Transverse colon (tissue), 4 donors: Measurements from ENCODE around the gene MGLL. TPM values are rescaled to one million over a fixed set of nuclear protein-coding genes. Genes with fewer than 3 reads are reported as not detected.

ENCODE experiments used
- DNase-seq: peaks from one replicate; pipeline ENCODE4 v3.0.0-alpha.2; 2019
- H3K27ac ChIP-seq, 4 donors: fragments of 200-600 bp; sonication (generic); 2 replicates each; pipeline ENCODE4 v1.5.1; 2016 to 2018; ENCODE audit warnings: inconsistent platforms in 4 of 4
- H3K27me3 ChIP-seq: fragments of 200-600 bp; sonication (generic); 2 replicates; pipeline ENCODE4 v1.5.1; 2017; ENCODE audit warnings: inconsistent platforms
- H3K36me3 ChIP-seq, 4 donors: fragments of 200-600 bp; sonication (generic); 2 replicates each; pipeline ENCODE4 v1.5.1; 2017 to 2019; ENCODE audit warnings: inconsistent platforms in 4 of 4
- H3K4me1 ChIP-seq, 4 donors: fragments of 200-600 bp; sonication (generic); 2 replicates each; pipeline ENCODE4 v1.5.1; 2017 to 2020; ENCODE audit warnings: inconsistent platforms in 4 of 4
- H3K4me3 ChIP-seq, 4 donors: fragments of 200-600 bp; sonication (generic); 1 replicate in 1 of 4; 2 replicates in 3 of 4; pipeline versions ENCODE4 v1.5.1 to v1.6.1; 2017 to 2019; ENCODE audit warnings: inconsistent platforms in 4 of 4
- H3K9me3 ChIP-seq, 2 donors: fragments of 200-600 bp; sonication (generic); 2 replicates each; pipeline ENCODE4 v1.5.1; 2017 to 2019; ENCODE audit warnings: inconsistent platforms in 2 of 2
- EP300 ChIP-seq: sonication (generic); formaldehyde crosslinking; IDR thresholded peaks from one replicate; pipeline ENCODE4 v1.6.1; 2017; ENCODE audit warnings: antibody characterized with exemption, low read depth
- POLR2A ChIP-seq: fragments of 450-650 bp; IDR thresholded peaks from one replicate; pipeline ENCODE4 v1.6.1; 2016; ENCODE audit warnings: antibody characterized with exemption, mild to moderate bottlenecking, moderate library complexity
- POLR2AphosphoS5 ChIP-seq, 3 donors: sonication (generic); formaldehyde crosslinking; IDR thresholded peaks; one replicate each; pipeline ENCODE4 v1.6.1; 2016; ENCODE audit warnings: antibody characterized with exemption in 3 of 3
- WGBS, 2 donors: methylation state at CpG; one replicate each; pipeline ENCODE4 v1.1.5; 2018; ENCODE audit warnings: low coverage in 1 of 2; 5-methylcytosine and 5-hydroxymethylcytosine counted together
- in situ Hi-C, 4 donors: fragments of 200-750 bp; cut with MboI; loops; one replicate each; pipeline versions ENCODE4 v1.15.0 to v1.15.1; 2017; ENCODE audit warnings: low sequenced_read_pairs in 3 of 4, low pct_ligation_motif_present in 1 of 4, low pct_unique_long_range_greater_than_20kb in 1 of 4
- intact Hi-C: fragments of 100-400 bp; cut with DNase I; formaldehyde crosslinking; loops from one replicate; pipeline ENCODE4 v1.15.1; 2023; ENCODE audit warnings: low total_unique reads
- total RNA-seq, 4 donors: library from RNA; depleted of rRNA; stranded (reverse); fragments of >200 nt; gene quantifications; one replicate each; pipeline ENCODE4 v1.1.0, GENCODE V29; 2016
- TF ChIP-seq, protein P1 (sequence below), 5 experiments: fragments of 200-600 bp in 3 of 5; fragments of 450-650 bp in 2 of 5; sonication (generic) in 3 of 5; IDR thresholded peaks; 1 replicate in 2 of 5; 2 replicates in 3 of 5; pipeline ENCODE4 v1.5.1; 2016 to 2017; ENCODE audit warnings: antibody characterized with exemption in 5 of 5, inconsistent platforms in 3 of 5, mild to moderate bottlenecking in 2 of 5, moderate library complexity in 1 of 5

The MGLL gene
- total RNA-seq, 4 donors from 2014 or later: 150 to 329 (median 294) TPM

DNA sequence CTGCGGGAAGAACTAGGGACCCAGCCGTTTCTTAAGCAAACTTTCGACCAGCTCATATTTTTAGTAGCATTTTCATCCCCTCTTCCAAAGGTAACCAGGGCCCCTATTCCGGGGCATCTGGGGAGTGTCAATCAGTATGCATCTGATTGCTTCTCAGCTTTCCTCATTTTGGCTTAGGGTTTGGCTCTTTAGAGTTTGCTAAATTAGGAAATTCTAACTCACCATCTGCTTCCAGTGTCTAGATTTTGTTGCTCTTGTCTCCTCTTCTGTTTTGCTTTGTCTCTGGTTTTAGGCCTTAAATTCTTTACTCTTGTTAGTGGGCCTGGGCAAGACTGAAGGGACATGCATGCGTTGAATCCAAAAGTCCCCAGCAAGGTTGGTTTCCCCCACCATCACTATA, 159.2 kb downstream of the MGLL start:
- in situ Hi-C loops (loop anchor here in 3 of 4 donors (5.0 to 25.0 kb wide), 3 partner anchors 174 to 314 kb away; no protein-coding TSS in a partner anchor), intact Hi-C loops (no loop called here)
- Histone ChIP-seq H3K9me3 (no peaks in the 10 kb centered on the region), H3K36me3 (no peaks in the 10 kb centered on the region), H3K27ac (no peak overlapping the region), H3K4me1 (no peaks in the 10 kb centered on the region), H3K4me3 (no peak overlapping the region), H3K27me3 (no peaks in the 10 kb centered on the region)
- WGBS, 2 donors: 80 to 92% methylated on average over 2 to 5 of the region's 5 CpGs
- no peak for DNase-seq
- TF ChIP-seq POLR2A (no peak), POLR2AphosphoS5 (IDR thresholded peaks at IDR 0.05) (no peak), EP300 (no peak)
- TF ChIP-seq, protein P1, sequence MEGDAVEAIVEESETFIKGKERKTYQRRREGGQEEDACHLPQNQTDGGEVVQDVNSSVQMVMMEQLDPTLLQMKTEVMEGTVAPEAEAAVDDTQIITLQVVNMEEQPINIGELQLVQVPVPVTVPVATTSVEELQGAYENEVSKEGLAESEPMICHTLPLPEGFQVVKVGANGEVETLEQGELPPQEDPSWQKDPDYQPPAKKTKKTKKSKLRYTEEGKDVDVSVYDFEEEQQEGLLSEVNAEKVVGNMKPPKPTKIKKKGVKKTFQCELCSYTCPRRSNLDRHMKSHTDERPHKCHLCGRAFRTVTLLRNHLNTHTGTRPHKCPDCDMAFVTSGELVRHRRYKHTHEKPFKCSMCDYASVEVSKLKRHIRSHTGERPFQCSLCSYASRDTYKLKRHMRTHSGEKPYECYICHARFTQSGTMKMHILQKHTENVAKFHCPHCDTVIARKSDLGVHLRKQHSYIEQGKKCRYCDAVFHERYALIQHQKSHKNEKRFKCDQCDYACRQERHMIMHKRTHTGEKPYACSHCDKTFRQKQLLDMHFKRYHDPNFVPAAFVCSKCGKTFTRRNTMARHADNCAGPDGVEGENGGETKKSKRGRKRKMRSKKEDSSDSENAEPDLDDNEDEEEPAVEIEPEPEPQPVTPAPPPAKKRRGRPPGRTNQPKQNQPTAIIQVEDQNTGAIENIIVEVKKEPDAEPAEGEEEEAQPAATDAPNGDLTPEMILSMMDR (IDR thresholded peaks at IDR 0.05): no peak

DNA sequence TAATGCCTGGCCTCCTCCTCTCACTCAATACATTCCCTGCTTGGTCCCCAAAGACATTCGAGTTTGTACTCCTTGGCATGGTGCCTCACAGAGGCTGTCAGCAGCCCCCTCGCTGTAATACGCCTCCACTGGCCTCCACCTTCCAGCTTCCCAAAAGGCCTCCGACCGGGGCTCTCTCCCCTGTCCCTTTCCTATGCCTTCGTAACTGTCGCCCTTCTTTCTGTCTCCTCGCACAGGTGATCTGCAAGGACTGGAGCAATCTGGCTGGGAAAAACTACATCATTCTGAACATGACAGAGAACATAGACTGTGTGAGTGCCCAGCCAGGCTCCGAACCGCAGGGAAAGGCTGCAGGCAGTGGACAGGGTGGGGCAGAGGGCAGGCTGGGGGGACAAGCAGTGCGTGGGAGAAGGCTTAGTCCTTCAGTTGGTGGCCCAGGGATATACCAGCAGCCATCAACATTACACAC, 160.3 kb downstream of the MGLL start:
- Histone ChIP-seq H3K27ac (no peak overlapping the region), H3K36me3 (no peaks in the 10 kb centered on the region), H3K9me3 (no peaks in the 10 kb centered on the region), H3K27me3 (no peaks in the 10 kb centered on the region), H3K4me1 (no peaks in the 10 kb centered on the region), H3K4me3 (no peak overlapping the region)
- in situ Hi-C loops (loop anchor here in 3 of 4 donors (5.0 to 25.0 kb wide), 3 partner anchors 175 to 315 kb away; no protein-coding TSS in a partner anchor), intact Hi-C loops (no loop called here)
- DNase-seq: no peak
- WGBS, 2 donors: 88 to 100% methylated on average over 1 to 11 of the region's 11 CpGs
- TF ChIP-seq POLR2A (no peak), POLR2AphosphoS5 (IDR thresholded peaks at IDR 0.05) (no peak), EP300 (no peak)
- TF ChIP-seq, protein P1 (IDR thresholded peaks at IDR 0.05): no peak

DNA sequence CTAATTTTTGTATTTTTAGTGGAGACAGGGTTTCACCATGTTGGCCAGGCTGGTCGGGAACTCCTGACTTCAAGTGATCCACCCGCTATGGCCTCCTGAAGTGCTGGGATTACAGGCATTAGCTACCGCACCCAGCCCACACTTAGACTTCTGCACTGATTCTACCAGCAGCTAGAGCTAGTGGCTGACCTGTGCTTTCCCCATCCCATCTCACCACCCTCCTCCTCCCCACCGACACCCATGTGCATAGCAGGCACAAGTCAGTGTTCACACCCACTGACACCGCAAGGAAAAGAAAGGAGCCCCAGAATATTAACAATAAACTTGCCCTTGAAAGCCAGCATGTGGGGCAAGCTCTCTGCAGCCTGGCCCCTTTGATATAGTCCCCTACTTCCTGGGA, 160.7 kb downstream of the MGLL start:
- no peak overlapping the region for H3K4me3 ChIP-seq
- intact Hi-C loops (no loop called here), in situ Hi-C loops (loop anchor here in 3 of 4 donors (5.0 to 25.0 kb wide), 3 partner anchors 176 to 316 kb away; no protein-coding TSS in a partner anchor)
- H3K27ac ChIP-seq: no peak overlapping the region
- H3K4me1 ChIP-seq: no peaks in the 10 kb centered on the region
- TF ChIP-seq, protein P1 (IDR thresholded peaks at IDR 0.05): no peak
- H3K36me3 ChIP-seq: no peaks in the 10 kb centered on the region
- H3K9me3 ChIP-seq: no peaks in the 10 kb centered on the region
- WGBS, 2 donors: 80 to 92% methylated on average over 2 to 5 of the region's 5 CpGs
- H3K27me3 ChIP-seq: no peaks in the 10 kb centered on the region
- no peak for DNase-seq

DNA sequence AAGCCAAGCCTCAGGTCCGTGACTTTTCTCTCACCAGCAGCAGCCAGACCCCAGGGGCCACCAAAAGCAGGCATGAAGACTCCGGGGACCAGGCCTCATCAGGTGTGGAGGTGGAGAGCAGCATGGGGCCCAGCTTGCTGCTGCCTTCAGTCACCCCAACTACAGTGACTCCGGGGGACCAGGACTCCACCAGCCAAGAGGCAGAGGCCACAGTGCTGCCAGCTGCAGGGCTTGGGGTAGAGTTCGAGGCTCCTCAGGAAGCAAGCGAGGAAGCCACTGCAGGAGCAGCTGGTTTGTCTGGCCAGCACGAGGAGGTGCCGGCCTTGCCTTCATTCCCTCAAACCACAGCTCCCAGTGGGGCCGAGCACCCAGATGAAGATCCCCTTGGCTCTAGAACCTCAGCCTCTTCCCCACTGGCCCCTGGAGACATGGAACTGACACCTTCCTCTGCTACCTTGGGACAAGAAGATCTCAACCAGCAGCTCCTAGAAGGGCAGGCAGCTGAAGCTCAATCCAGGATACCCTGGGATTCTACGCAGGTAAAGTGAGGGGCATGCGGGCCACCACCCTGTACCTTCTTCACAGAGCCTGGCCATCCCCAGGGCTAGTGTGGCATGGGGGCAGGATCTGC, 161.6 kb downstream of the MGLL start:
- in situ Hi-C loops (loop anchor here in 3 of 4 donors (5.0 to 25.0 kb wide), 3 partner anchors 177 to 317 kb away; no protein-coding TSS in a partner anchor), intact Hi-C loops (no loop called here)
- TF ChIP-seq, protein P1 (IDR thresholded peaks at IDR 0.05): no peak
- TF ChIP-seq POLR2AphosphoS5 (IDR thresholded peaks at IDR 0.05) (no peak), EP300 (no peak), POLR2A (no peak)
- H3K27me3 ChIP-seq: no peaks in the 10 kb centered on the region
- H3K4me1 ChIP-seq: no peaks in the 10 kb centered on the region
- H3K9me3 ChIP-seq: no peaks in the 10 kb centered on the region
- DNase-seq: no peak
- no peak overlapping the region for H3K4me3 ChIP-seq
- 92% methylated on average over 9 of the region's 10 CpGs; no CpG with 5 or more reads in 1 of the 2 donors for WGBS, 2 donors
- no peak overlapping the region for H3K27ac ChIP-seq
- no peaks in the 10 kb centered on the region for H3K36me3 ChIP-seq
